PC-3 (cell line): Measurements from ENCODE around the gene RSPRY1. TPM values are rescaled to one million over a fixed set of nuclear protein-coding genes. Genes with fewer than 3 reads are reported as not detected.

ENCODE experiments used
- ATAC-seq: fragments of 200-7000 bp; cut with Tn5 transposase; 2 replicates; pipeline ENCODE4 v1.9.1; 2020; ENCODE audit warnings: mild to moderate bottlenecking, moderate library complexity
- BruUV-seq: library from RNA; stranded (reverse); fragments of 400-500 nt; replicated peaks from 2 replicates; lab custom pipeline; 2021; lab: Mats Ljungman, UMichigan
- CTCF ChIA-PET: fragments of 300-600 bp; sonication (Branson Sonifier 250); formaldehyde crosslinking; loops from one replicate; lab custom pipeline; 2022; ENCODE audit warnings: antibody characterized with exemption; lab: Charles Lee
- POLR2A ChIA-PET: fragments of 300-600 bp; sonication (Branson Sonifier 250); formaldehyde crosslinking; loops from one replicate; lab custom pipeline; 2022; ENCODE audit warnings: antibody characterized with exemption; ENCODE audit not compliant: unreplicated experiment; lab: Charles Lee
- DNase-seq: peaks from one replicate; pipeline ENCODE4 v3.0.0-alpha.2; 2015
- H2AFZ ChIP-seq: fragments of 300-600 bp; sonication (generic); 2 replicates; pipeline ENCODE4 v1.6.0; 2016; ENCODE audit warnings: antibody characterized with exemption, low read length
- H3F3A ChIP-seq: fragments of 300-600 bp; sonication (generic); one replicate; pipeline ENCODE4 v1.6.0; 2017; ENCODE audit warnings: antibody characterized with exemption, low read length, control low read depth, mild to moderate bottlenecking; ENCODE audit not compliant: unreplicated experiment
- H3K27ac ChIP-seq: fragments of 300-600 bp; sonication (generic); 2 replicates; pipeline ENCODE4 v1.5.1; 2016; ENCODE audit warnings: mild to moderate bottlenecking, low read length
- H3K27me3 ChIP-seq: fragments of 300-600 bp; sonication (generic); 2 replicates; pipeline ENCODE4 v1.6.1; 2016; ENCODE audit warnings: low read length, mixed read lengths
- H3K36me3 ChIP-seq: fragments of 300-600 bp; sonication (generic); 2 replicates; pipeline ENCODE4 v1.6.1; 2016; ENCODE audit warnings: low read depth, mixed run types, low read length, mixed read lengths
- H3K4me1 ChIP-seq: fragments of 300-600 bp; sonication (generic); 2 replicates; pipeline ENCODE4 v1.5.1; 2016; ENCODE audit warnings: low read length; ENCODE audit not compliant: insufficient read depth
- H3K4me2 ChIP-seq: fragments of 300-600 bp; sonication (generic); 2 replicates; pipeline ENCODE4 v1.6.0; 2016; ENCODE audit warnings: low read length
- H3K4me3 ChIP-seq: fragments of 300-600 bp; sonication (generic); 2 replicates; pipeline ENCODE4 v1.5.1; 2016; ENCODE audit warnings: mild to moderate bottlenecking, low read length, mixed read lengths
- H3K79me2 ChIP-seq: fragments of 300-600 bp; sonication (generic); 2 replicates; pipeline ENCODE4 v1.6.1; 2017; ENCODE audit warnings: low read length, mixed read lengths
- H3K9ac ChIP-seq: fragments of 300-600 bp; sonication (generic); 2 replicates; pipeline ENCODE4 v1.6.0; 2016; ENCODE audit warnings: mild to moderate bottlenecking, low read length
- H3K9me2 ChIP-seq: fragments of 300-600 bp; sonication (generic); replicated peaks from 2 replicates; pipeline ENCODE4 v1.6.1; 2016; ENCODE audit warnings: mixed run types, low read length, mixed read lengths
- H3K9me3 ChIP-seq: fragments of 300-600 bp; sonication (generic); 2 replicates; pipeline ENCODE4 v1.6.1; 2016; ENCODE audit warnings: low read length, mixed read lengths
- H4K20me1 ChIP-seq: fragments of 300-600 bp; sonication (generic); 2 replicates; pipeline ENCODE4 v1.6.1; 2016; ENCODE audit warnings: low read length, mixed read lengths
- EZH2 ChIP-seq: fragments of 300-600 bp; sonication (generic); IDR thresholded peaks from one replicate; pipeline ENCODE4 v1.6.1; 2017; ENCODE audit warnings: antibody characterized with exemption, mild to moderate bottlenecking, low read length; ENCODE audit not compliant: unreplicated experiment
- EZH2phosphoT487 ChIP-seq: fragments of 300-600 bp; sonication (generic); IDR thresholded peaks from 2 replicates; pipeline ENCODE4 v1.6.1; 2018; ENCODE audit warnings: mild to moderate bottlenecking, antibody characterized with exemption, low read length, borderline replicate concordance
- intact Hi-C: fragments of 100-400 bp; cut with micrococcal nuclease; formaldehyde crosslinking; loops from 2 replicates; pipeline ENCODE4 v1.9.0; 2023
- total RNA-seq: library from RNA; depleted of rRNA; stranded (reverse); fragments of >200 nt; gene quantifications from 2 replicates; pipeline ENCODE4 v1.2.3, GENCODE V29; 2014
- TF ChIP-seq, protein P1 (sequence below): fragments of 300-600 bp; sonication (generic); conservative IDR thresholded peaks from 2 replicates; pipeline ENCODE4 v1.5.1; 2017; ENCODE audit warnings: antibody characterized with exemption, low read depth, mild to moderate bottlenecking, low read length

The RSPRY1 gene
- total RNA-seq, 1 experiment from 2014 or later: 17.5 TPM

DNA sequence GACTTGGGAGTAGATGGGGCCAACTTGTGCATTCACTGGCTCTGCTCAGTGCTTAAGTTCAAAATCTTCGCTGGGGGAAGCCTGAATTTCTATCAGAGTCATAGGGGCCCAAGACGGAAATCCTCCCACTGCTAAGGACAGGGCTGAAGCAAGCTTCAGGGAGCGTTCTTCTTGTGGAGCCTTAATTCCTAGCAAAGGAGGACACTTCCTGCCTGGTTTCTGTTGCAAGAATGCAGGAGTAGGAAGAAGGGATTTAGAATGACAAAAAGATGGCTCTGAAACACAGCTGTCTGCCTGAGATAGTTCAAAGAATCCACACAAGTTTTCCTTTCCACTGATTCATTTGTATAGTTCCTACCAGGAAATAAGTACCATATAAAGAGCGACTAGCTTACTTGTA lies 26.7 kb upstream of the RSPRY1 start:
- no peak overlapping the region for H3K4me3 ChIP-seq
- no peaks in the 10 kb centered on the region for H3F3A ChIP-seq
- H2AFZ ChIP-seq: no peak overlapping the region
- no peak overlapping the region for H3K4me2 ChIP-seq
- H3K36me3 ChIP-seq: peaks cover 8% of the 10 kb centered on the region; the same call in 1 of the 2 replicates
- no peak overlapping the region for H3K27ac ChIP-seq
- H3K4me1 ChIP-seq: no peaks in the 10 kb centered on the region
- ChIA-PET CTCF (no interaction called here), POLR2A (no interaction called here)
- H3K9ac ChIP-seq: no peak overlapping the region
- no TSS peak for BruUV-seq
- no peaks in the 10 kb centered on the region for H3K9me3 ChIP-seq
- TF ChIP-seq EZH2: no peak
- TF ChIP-seq, protein P1, sequence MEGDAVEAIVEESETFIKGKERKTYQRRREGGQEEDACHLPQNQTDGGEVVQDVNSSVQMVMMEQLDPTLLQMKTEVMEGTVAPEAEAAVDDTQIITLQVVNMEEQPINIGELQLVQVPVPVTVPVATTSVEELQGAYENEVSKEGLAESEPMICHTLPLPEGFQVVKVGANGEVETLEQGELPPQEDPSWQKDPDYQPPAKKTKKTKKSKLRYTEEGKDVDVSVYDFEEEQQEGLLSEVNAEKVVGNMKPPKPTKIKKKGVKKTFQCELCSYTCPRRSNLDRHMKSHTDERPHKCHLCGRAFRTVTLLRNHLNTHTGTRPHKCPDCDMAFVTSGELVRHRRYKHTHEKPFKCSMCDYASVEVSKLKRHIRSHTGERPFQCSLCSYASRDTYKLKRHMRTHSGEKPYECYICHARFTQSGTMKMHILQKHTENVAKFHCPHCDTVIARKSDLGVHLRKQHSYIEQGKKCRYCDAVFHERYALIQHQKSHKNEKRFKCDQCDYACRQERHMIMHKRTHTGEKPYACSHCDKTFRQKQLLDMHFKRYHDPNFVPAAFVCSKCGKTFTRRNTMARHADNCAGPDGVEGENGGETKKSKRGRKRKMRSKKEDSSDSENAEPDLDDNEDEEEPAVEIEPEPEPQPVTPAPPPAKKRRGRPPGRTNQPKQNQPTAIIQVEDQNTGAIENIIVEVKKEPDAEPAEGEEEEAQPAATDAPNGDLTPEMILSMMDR: no peak
- H3K79me2 ChIP-seq: no peaks in the 10 kb centered on the region
- H3K9me2 ChIP-seq: no peaks in the 10 kb centered on the region
- no peaks in the 10 kb centered on the region for H3K27me3 ChIP-seq
- no peaks in the 10 kb centered on the region for H4K20me1 ChIP-seq
- DNase-seq (no peak), ATAC-seq (no peak)
- intact Hi-C loops: no loop called here

DNA sequence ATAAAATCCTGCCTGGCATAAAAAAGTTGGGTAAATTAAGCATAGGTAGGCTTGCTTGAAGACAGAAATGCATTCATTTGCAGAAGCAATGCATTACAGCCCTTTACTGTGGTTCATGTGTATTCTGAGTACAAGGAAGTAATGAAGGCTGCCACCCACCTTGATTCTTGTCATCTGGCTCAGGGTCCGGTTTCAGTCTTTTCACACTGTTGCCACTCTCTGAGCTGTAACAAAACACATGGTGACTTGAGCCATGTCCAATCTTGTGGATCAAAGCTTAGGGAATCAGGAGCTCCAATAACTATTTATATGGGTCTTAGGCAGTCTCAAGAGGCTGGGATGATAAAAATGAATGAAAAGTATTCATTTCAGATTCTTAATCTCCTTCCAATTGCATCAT lies 22.3 kb upstream of the RSPRY1 start:
- TF ChIP-seq, protein P1: no peak
- TF ChIP-seq EZH2phosphoT487 (no peak), EZH2 (no peak)
- BruUV-seq: no TSS peak

DNA sequence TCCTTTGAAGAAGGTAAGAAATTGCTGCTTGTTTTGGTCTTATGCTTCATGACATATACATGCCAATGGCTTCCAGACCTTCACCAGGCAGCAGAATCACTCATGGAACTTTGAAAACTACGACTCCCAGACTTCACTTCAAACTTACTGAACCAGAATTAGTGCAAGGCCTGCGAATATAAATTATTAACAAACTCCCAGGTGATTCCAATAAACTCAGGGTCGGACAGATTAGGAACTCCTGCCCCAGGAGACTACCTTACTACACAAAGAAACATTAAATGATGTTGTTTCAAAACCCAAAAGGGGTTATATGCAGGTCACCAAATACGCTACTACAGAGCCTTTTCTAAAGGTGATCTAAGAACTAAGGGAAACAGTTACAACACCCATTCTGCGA lies 20.6 kb upstream of the RSPRY1 start:
- Histone ChIP-seq H3K9ac (no peak overlapping the region), H3K36me3 (peaks cover 15% of the 10 kb centered on the region), H3K4me3 (no peak overlapping the region), H3K4me2 (no peak overlapping the region), H3K9me2 (no peaks in the 10 kb centered on the region), H3K27ac (no peak overlapping the region), H3K4me1 (no peaks in the 10 kb centered on the region), H3K27me3 (no peaks in the 10 kb centered on the region), H4K20me1 (no peaks in the 10 kb centered on the region), H3K9me3 (no peaks in the 10 kb centered on the region), H3K79me2 (no peaks in the 10 kb centered on the region), H2AFZ (no peak overlapping the region), H3F3A (no peaks in the 10 kb centered on the region)
- TF ChIP-seq EZH2phosphoT487: no peak
- TF ChIP-seq, protein P1: no peak
- ATAC-seq: no peak
- BruUV-seq: no TSS peak
- intact Hi-C loops: loop anchor here (5.0 kb wide), 1 partner anchor 218 kb away; no protein-coding TSS in a partner anchor
- CTCF ChIA-PET: no interaction called here
- POLR2A ChIA-PET: no interaction called here
- no peak for DNase-seq

More for the DNA sequence above, 22.3 kb upstream of the RSPRY1 start:
- Histone ChIP-seq H3K27ac (no peak overlapping the region), H3K9ac (no peak overlapping the region), H4K20me1 (no peaks in the 10 kb centered on the region), H3K27me3 (no peaks in the 10 kb centered on the region), H3K4me2 (no peak overlapping the region), H2AFZ (no peak overlapping the region), H3K36me3 (peaks cover 15% of the 10 kb centered on the region), H3K9me2 (no peaks in the 10 kb centered on the region), H3K9me3 (no peaks in the 10 kb centered on the region), H3F3A (no peaks in the 10 kb centered on the region), H3K79me2 (no peaks in the 10 kb centered on the region), H3K4me3 (no peak overlapping the region), H3K4me1 (no peaks in the 10 kb centered on the region)
- ChIA-PET POLR2A (no interaction called here), CTCF (no interaction called here)
- no peak for ATAC-seq
- no peak for DNase-seq
- intact Hi-C loops: no loop called here
